ENCODE measurements around the gene MTAP.

DNA sequence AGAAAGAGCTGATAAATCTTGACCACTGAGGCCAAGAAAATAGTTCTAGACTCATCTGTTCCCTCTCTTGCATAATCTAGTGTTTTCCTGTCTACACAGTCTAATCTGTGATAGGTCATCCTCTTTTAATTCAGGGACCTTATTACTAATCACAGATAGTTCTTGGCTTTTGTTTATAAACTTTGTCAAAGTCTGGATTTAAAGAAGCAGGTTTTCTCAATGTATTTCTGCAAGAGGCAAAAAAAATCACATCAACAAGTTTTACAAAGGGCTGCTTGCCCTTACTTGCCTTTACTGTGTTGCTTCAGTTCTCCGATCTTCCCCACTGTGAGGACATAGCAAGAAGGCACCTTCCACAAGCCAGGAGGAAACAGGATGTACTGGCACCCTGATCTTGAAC, 43.9 kb upstream of the MTAP start:
- TF ChIP-seq CTCF (IDR thresholded peaks at IDR 0.05) (no peak), POLR2A (IDR thresholded peaks at IDR 0.05) (no peak)
